HFF-Myc (cell line): ENCODE data around the gene GAS7.

Experiments used
- DNase-seq: peaks from one replicate; pipeline ENCODE4 v3.0.0-alpha.2; 2011; ENCODE audit warnings: low read depth; ENCODE audit errors: extremely low read depth
- H3K4me3 ChIP-seq: replicated peaks from 2 replicates; pipeline ENCODE4 v1.5.1; 2011; ENCODE audit warnings: low read depth, mild to moderate bottlenecking, control low read depth, low read length
- TF ChIP-seq, protein P1 (sequence below): IDR thresholded peaks from 2 replicates; pipeline ENCODE4 v1.5.1; 2012; ENCODE audit warnings: mild to moderate bottlenecking, low read depth, low read length, control low read depth; ENCODE audit errors: missing control alignments

GAS7 gene

DNA sequence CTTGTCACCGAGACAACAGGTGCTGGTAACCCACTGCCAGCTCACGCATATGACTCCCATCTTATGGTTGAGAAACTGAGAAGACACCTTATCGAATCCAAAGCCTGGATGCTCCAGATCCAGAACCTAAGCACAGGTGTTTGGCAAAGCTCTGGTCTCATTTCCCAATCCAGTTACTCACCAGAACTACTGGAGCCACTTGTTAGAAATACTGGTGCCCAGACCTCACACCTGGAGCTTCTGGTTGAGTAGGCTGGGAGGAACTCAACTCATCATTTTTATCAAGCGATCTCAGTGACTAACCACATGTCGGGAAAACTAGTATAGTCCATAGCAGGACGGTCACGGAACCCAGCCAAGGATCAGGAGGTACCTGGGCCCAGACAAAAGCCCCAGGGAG lies 206.6 kb downstream of the GAS7 start:
- no peak for DNase-seq
- no peak overlapping the region for H3K4me3 ChIP-seq
- TF ChIP-seq, protein P1, sequence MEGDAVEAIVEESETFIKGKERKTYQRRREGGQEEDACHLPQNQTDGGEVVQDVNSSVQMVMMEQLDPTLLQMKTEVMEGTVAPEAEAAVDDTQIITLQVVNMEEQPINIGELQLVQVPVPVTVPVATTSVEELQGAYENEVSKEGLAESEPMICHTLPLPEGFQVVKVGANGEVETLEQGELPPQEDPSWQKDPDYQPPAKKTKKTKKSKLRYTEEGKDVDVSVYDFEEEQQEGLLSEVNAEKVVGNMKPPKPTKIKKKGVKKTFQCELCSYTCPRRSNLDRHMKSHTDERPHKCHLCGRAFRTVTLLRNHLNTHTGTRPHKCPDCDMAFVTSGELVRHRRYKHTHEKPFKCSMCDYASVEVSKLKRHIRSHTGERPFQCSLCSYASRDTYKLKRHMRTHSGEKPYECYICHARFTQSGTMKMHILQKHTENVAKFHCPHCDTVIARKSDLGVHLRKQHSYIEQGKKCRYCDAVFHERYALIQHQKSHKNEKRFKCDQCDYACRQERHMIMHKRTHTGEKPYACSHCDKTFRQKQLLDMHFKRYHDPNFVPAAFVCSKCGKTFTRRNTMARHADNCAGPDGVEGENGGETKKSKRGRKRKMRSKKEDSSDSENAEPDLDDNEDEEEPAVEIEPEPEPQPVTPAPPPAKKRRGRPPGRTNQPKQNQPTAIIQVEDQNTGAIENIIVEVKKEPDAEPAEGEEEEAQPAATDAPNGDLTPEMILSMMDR, result no peak

DNA sequence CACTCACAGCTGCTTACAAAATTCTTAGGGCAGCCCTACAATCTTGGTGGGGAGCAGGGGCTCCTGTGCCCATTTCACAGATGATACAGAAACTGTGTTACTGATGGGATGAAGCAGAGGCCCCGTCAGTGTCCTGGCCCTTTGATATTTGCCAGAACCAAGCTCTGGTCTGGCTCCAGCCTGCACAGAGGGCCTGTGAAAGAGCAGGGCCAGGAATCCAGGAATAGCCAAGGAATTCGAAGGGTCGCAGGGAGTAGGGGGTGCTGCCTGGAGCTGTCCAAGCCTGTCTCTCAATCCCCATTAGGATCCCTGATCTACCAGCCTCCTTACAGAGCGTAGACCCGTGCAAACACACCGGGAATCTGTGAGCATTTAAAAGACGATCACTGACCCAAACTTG lies 207.1 kb downstream of the GAS7 start:
- no peak overlapping the region for H3K4me3 ChIP-seq
- DNase-seq, result no peak
- TF ChIP-seq, protein P1, result no peak

- no peak for DNase-seq
- TF ChIP-seq, protein P1, result peak; percentile 81
- H3K4me3 ChIP-seq, result no peak overlapping the region
These were observed 210.4 kb downstream of the GAS7 start for GRCh38 chr17:9987779-9988585.

- no peak overlapping the region for H3K4me3 ChIP-seq
- TF ChIP-seq, protein P1, result no peak
- DNase-seq, result no peak
These were observed 211.5 kb downstream of the GAS7 start for GRCh38 chr17:9986754-9987382.

DNA sequence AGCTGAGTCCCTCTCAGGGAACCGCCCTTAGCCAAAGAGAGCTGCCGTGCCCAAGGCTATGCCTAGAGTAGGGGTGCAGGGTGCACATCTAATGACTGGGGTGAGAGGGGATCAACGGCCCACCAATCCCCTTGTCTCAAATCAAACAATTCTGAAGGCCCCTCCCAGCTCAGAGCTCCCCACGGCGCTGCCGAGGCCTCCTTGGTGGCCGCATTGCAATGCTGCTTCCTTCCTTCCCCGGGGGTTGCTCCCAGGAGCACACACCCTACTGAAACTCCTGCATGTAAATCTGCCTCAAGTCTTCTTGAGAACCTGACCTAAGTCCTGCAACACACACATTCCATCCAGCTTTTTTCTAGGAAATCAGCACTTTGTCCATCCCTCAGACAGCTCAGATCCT lies 212.8 kb downstream of the GAS7 start:
- DNase-seq, result no peak
- TF ChIP-seq, protein P1, result no peak
- no peak overlapping the region for H3K4me3 ChIP-seq

- TF ChIP-seq, protein P1, result no peak
These were observed 213.6 kb downstream of the GAS7 start for GRCh38 chr17:9984768-9985167.

More at GRCh38 chr17:9984768-9985167, 213.6 kb downstream of the GAS7 start:
- no peak for DNase-seq
- no peak overlapping the region for H3K4me3 ChIP-seq
